Breast epithelium (tissue), 4 donors: ENCODE measurements around the gene STIL. TPM values are rescaled to one million over a fixed set of nuclear protein-coding genes. Genes with fewer than 3 reads are reported as not detected.

Source experiments
- DNase-seq, 2 donors: peaks; one replicate each; pipeline ENCODE4 v3.0.0-alpha.2; 2019; ENCODE audit warnings: low spot score in 2 of 2
- H3K27ac ChIP-seq, 2 donors: fragments of 200-600 bp; sonication (generic) in 1 of 2; one replicate each; pipeline ENCODE4 v1.5.1; 2016 to 2019; ENCODE audit warnings: mild to moderate bottlenecking in 1 of 2
- H3K27me3 ChIP-seq, 2 donors: fragments of 200-600 bp; sonication (generic) in 1 of 2; one replicate each; pipeline versions ENCODE4 v1.5.1 to v1.6.0; 2017 to 2019; ENCODE audit warnings: control low read depth in 1 of 2, mild to moderate bottlenecking in 1 of 2
- H3K36me3 ChIP-seq: fragments of 200-600 bp; one replicate; pipeline ENCODE4 v1.5.1; 2019
- H3K4me1 ChIP-seq, 2 donors: fragments of 200-600 bp; sonication (generic); one replicate each; pipeline ENCODE4 v1.5.1; 2016 to 2019; ENCODE audit warnings: control low read depth in 1 of 2
- H3K4me3 ChIP-seq, 3 donors: fragments of 200-600 bp; sonication (generic); 1 replicate in 2 of 3; 2 replicates in 1 of 3; pipeline ENCODE4 v1.5.1; 2016 to 2019; ENCODE audit warnings: mild to moderate bottlenecking in 3 of 3, moderate library complexity in 2 of 3
- H3K9me3 ChIP-seq, 2 donors: fragments of 200-600 bp; sonication (generic) in 1 of 2; one replicate each; pipeline ENCODE4 v1.5.1; 2016 to 2019; ENCODE audit warnings: control low read depth in 1 of 2
- POLR2A ChIP-seq: fragments of 450-650 bp; IDR thresholded peaks from one replicate; pipeline ENCODE4 v1.6.1; 2016; ENCODE audit warnings: antibody characterized with exemption, mild to moderate bottlenecking, moderate library complexity
- POLR2AphosphoS5 ChIP-seq, 3 donors: sonication (generic); formaldehyde crosslinking; IDR thresholded peaks; one replicate each; pipeline ENCODE4 v1.6.1; 2017; ENCODE audit warnings: antibody characterized with exemption in 3 of 3
- intact Hi-C: fragments of 100-400 bp; cut with DNase I; formaldehyde crosslinking; loops from one replicate; pipeline ENCODE4 v1.15.1; 2023; ENCODE audit warnings: low total_unique reads
- total RNA-seq, 3 donors: library from RNA; depleted of rRNA; stranded (reverse); fragments of >200 nt; gene quantifications; one replicate each; pipeline ENCODE4 v1.1.0, GENCODE V29; 2016
- TF ChIP-seq, protein P1 (sequence below), 3 donors: fragments of 450-650 bp; IDR thresholded peaks; one replicate each; pipeline ENCODE4 v1.5.1; 2016 to 2017; ENCODE audit warnings: antibody characterized with exemption in 3 of 3, mild to moderate bottlenecking in 3 of 3, moderate library complexity in 3 of 3

Gene STIL
- total RNA-seq, 3 donors from 2014 or later, result 2.3 to 4.8 (median 3.2) TPM

GRCh38 chr1:47244339-47244862, 69.5 kb downstream of the STIL start:
- TF ChIP-seq, protein P1, sequence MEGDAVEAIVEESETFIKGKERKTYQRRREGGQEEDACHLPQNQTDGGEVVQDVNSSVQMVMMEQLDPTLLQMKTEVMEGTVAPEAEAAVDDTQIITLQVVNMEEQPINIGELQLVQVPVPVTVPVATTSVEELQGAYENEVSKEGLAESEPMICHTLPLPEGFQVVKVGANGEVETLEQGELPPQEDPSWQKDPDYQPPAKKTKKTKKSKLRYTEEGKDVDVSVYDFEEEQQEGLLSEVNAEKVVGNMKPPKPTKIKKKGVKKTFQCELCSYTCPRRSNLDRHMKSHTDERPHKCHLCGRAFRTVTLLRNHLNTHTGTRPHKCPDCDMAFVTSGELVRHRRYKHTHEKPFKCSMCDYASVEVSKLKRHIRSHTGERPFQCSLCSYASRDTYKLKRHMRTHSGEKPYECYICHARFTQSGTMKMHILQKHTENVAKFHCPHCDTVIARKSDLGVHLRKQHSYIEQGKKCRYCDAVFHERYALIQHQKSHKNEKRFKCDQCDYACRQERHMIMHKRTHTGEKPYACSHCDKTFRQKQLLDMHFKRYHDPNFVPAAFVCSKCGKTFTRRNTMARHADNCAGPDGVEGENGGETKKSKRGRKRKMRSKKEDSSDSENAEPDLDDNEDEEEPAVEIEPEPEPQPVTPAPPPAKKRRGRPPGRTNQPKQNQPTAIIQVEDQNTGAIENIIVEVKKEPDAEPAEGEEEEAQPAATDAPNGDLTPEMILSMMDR (IDR thresholded peaks at IDR 0.05), result no peak
- no peaks in the 10 kb centered on the region for H3K4me1 ChIP-seq

DNA sequence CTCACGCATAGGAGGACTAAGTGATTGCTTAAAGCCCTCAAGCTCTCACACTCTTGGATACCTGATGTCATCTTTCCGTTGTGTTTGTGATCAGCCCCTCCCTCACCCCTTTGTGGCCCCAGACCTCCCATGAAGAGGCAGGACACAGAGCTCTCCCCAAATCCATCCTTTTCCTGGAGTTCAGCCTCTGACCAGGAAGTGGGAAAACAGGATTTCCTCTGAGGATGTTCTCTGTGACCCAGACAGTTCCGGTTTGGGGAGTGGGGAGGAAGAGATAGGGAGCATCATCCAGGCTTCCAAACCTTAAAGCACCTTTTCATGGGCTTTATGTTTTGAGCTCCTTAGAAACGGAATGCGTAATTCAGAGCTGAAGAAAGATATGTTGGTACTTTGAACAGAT, 70.0 kb downstream of the STIL start:
- H3K4me3 ChIP-seq, result no peak overlapping the region
- H3K4me1 ChIP-seq, result no peaks in the 10 kb centered on the region
- no peak for DNase-seq
- no peak overlapping the region for H3K27ac ChIP-seq
- intact Hi-C loops, result loop anchor here (10.0 kb wide), 1 partner anchor 49 kb away; the partner anchor contains the start of gene PDZK1IP1
- peaks cover 0 to 20% of the 10 kb centered on the region in 2 donors for H3K27me3 ChIP-seq
- TF ChIP-seq POLR2A, result no peak
- no peaks in the 10 kb centered on the region for H3K9me3 ChIP-seq
- H3K36me3 ChIP-seq, result no peaks in the 10 kb centered on the region

More at GRCh38 chr1:47244339-47244862, 69.5 kb downstream of the STIL start:
- DNase-seq, result no peak
- Histone ChIP-seq H3K9me3 (no peaks in the 10 kb centered on the region), H3K4me3 (no peak overlapping the region), H3K27me3 (peaks cover 0 to 20% of the 10 kb centered on the region in 2 donors), H3K36me3 (no peaks in the 10 kb centered on the region), H3K27ac (no peak overlapping the region)
- intact Hi-C loops, result loop anchor here (10.0 kb wide), 1 partner anchor 50 kb away; the partner anchor contains the start of gene PDZK1IP1

- no peak for DNase-seq
- peak overlapping the region in 1 of 2 donors; percentile 66 for H3K27ac ChIP-seq
- no peaks in the 10 kb centered on the region for H3K4me1 ChIP-seq
- intact Hi-C loops, result loop anchor here (10.0 kb wide), 1 partner anchor 47 kb away; the partner anchor contains the start of gene PDZK1IP1
- H3K27me3 ChIP-seq, result peaks cover 0 to 20% of the 10 kb centered on the region in 2 donors
- no peaks in the 10 kb centered on the region for H3K9me3 ChIP-seq
- no peak for TF ChIP-seq POLR2A
- TF ChIP-seq, protein P1 (IDR thresholded peaks at IDR 0.05), result no peak
- TF ChIP-seq POLR2AphosphoS5 (IDR thresholded peaks at IDR 0.05), result no peak
- no peak overlapping the region for H3K4me3 ChIP-seq
- H3K36me3 ChIP-seq, result no peaks in the 10 kb centered on the region
Observed at GRCh38 chr1:47241114-47242113, 72.5 kb downstream of the STIL start.

DNA sequence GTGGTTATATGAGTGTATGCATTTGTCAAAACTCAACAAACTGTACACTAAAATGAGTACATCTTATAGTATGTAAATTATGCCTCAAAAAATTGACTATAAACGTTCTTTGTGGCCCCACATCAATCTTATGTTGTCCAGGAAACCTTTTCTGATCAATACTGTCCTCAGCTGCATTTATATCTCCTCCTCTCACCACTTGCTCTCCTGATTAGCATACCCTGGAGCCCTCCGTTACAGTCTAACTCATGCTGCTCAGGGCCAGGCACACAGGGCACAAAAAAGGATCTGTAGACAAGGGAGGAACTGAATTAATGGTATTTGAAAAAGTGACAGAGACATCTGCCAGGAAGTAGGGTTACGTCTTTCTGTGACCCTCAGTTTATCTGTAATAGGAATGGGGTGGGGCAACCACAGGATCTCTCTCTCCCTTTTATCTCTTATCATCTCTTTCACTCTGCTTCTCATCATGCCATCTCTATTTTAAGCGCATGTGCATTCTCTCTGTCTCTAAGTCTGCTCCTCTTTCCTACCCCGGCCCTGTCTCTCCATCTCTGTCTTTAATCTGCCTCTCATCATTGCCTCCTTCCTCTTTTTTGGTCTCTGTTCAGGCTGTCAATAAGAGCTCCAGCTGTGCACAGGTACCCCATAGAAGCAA, 74.9 kb downstream of the STIL start:
- Histone ChIP-seq H3K27me3 (peaks cover 0 to 20% of the 10 kb centered on the region in 2 donors), H3K36me3 (no peaks in the 10 kb centered on the region), H3K9me3 (no peaks in the 10 kb centered on the region), H3K4me1 (no peaks in the 10 kb centered on the region), H3K27ac (no peak overlapping the region), H3K4me3 (no peak overlapping the region)
- TF ChIP-seq, protein P1 (IDR thresholded peaks at IDR 0.05), result no peak
- TF ChIP-seq POLR2AphosphoS5 (IDR thresholded peaks at IDR 0.05) (no peak), POLR2A (no peak)
- intact Hi-C loops, result no loop called here
- DNase-seq, result no peak

- Histone ChIP-seq H3K27ac (peak overlapping the region in 1 of 2 donors; percentile 19), H3K9me3 (no peaks in the 10 kb centered on the region), H3K27me3 (peaks cover 6 to 28% of the 10 kb centered on the region in 2 donors), H3K4me1 (peaks cover 0 to 7% of the 10 kb centered on the region in 2 donors), H3K36me3 (no peaks in the 10 kb centered on the region), H3K4me3 (no peak overlapping the region)
- TF ChIP-seq POLR2AphosphoS5 (IDR thresholded peaks at IDR 0.05) (no peak), POLR2A (no peak)
- TF ChIP-seq, protein P1 (IDR thresholded peaks at IDR 0.05), result no peak
- no peak for DNase-seq
- intact Hi-C loops, result no loop called here
Observed at GRCh38 chr1:47235806-47236205, 78.1 kb downstream of the STIL start.
